ENCODE results near the gene ARHGAP5. TPM values are rescaled to one million over a fixed set of nuclear protein-coding genes. Genes with fewer than 3 reads are reported as not detected.

Gene ARHGAP5
- total RNA-seq, 1 donor from 2014 or later = 114 TPM

DNA sequence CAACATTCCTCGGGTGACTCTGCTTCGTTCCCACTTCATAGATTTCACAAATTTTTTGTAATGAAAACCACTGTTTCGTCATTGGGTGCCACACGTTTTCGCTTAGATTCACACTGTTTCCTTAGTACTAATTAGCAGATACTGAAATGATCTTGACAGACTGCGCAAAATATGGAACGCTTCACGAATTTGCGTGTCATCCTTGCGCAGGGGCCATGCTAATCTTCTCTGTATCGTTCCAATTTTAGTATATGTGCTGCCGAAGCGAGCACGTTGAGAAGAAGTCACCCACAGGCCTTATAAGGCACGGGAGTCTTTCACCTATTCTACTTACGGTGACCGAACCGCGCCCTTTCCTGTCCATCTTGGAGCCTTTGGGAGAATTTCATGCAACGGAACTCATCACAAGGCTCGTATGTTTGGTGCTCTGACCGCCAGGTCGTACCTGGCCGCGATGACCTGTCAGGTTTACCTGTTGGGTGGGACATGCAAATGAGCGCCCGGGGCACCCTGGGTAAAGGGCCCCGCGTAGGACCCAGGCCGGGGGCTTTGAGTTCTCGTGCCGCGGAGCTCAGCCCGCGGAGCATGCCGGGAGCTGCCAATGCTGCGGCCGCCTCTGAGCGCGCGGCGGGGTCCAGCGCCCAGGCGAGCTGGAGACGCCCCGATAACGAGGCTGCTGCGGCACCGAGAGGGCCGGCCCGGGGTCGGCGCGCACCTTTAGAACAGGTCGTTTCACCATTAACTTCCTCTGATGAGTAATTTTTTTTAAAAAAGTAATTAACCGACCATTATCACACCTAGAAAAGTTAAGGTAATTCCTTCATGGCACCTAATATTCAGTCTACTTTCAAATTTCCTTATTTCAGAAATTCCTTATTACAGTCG lies 126.1 kb downstream of the ARHGAP5 start, which contains the start of gene RNU6-8:
TSS of gene RNU6-8 (minus strand) at position 272 of the 885 bp plus-strand sequence.
- Mint-ChIP-seq H3K27me3 (ENCODE audit: low read depth) (peaks cover 27% of the 10 kb centered on the region), H3K9me3 (no peaks in the 10 kb centered on the region), H3K27ac (ENCODE audit: unreplicated experiment) (peak within 1 kb of the TSS; percentile 100), H3K4me1 (peaks cover 28% of the 10 kb centered on the region), H3K4me3 (peak within 1 kb of the TSS; percentile 94), H3K36me3 (ENCODE audit: low read depth) (no peaks in the 10 kb centered on the region)
- TF ChIP-seq, protein P1, sequence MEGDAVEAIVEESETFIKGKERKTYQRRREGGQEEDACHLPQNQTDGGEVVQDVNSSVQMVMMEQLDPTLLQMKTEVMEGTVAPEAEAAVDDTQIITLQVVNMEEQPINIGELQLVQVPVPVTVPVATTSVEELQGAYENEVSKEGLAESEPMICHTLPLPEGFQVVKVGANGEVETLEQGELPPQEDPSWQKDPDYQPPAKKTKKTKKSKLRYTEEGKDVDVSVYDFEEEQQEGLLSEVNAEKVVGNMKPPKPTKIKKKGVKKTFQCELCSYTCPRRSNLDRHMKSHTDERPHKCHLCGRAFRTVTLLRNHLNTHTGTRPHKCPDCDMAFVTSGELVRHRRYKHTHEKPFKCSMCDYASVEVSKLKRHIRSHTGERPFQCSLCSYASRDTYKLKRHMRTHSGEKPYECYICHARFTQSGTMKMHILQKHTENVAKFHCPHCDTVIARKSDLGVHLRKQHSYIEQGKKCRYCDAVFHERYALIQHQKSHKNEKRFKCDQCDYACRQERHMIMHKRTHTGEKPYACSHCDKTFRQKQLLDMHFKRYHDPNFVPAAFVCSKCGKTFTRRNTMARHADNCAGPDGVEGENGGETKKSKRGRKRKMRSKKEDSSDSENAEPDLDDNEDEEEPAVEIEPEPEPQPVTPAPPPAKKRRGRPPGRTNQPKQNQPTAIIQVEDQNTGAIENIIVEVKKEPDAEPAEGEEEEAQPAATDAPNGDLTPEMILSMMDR (conservative IDR thresholded peaks at IDR 0.05) = no peak
- DNase-seq (ENCODE audit: low read depth, low spot score) = peak; percentile 80

DNA sequence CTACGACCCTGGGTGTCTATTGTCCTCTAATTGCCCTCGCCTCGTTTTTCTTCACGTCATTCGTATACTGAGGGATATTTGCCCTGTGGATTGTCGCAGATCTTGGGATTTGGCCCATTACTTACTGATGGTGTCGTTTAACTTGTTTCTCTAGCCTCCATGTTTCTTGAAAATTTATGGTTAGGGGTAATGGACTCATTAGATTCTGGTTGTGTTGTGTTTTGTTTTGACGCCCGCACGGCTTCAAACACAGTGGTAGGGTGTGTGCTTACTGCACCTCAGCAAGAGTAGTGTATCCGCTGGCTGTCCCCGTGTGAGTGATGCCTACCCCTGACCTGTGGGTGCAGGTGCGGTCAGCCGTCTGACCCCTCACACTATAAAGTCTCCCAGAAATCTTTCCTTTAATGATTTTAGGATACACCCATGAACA lies 126.8 kb downstream of the ARHGAP5 start:
- DNase-seq (ENCODE audit: low read depth, low spot score) = peak; percentile 7
- no peak overlapping the region for H3K27ac Mint-ChIP-seq (ENCODE audit: unreplicated experiment)
- H3K27me3 Mint-ChIP-seq (ENCODE audit: low read depth) = peaks cover 27% of the 10 kb centered on the region

DNA sequence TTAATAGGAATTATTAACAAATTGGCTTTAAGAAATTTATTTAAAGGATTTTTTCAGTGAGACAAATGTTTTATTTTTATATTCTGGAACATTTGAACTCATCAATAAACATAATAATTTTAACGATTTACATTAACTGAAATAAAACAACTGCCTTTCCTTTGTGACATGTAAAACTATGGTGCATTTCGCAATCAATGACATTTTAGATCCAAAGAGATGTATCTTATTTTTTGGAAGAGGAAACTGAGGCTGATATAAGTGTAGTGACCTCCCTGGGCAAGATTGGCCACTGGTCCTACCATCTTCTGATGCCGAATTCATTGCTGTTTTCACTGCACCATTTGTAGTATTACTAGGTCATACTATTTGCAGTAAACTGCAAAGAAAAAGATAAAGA lies 128.4 kb downstream of the ARHGAP5 start:
- no peak for DNase-seq (ENCODE audit: low read depth, low spot score)
- Mint-ChIP-seq H3K27ac (ENCODE audit: unreplicated experiment) (no peak overlapping the region), H3K27me3 (ENCODE audit: low read depth) (peaks cover 27% of the 10 kb centered on the region), H3K9me3 (no peaks in the 10 kb centered on the region), H3K4me1 (peaks cover 28% of the 10 kb centered on the region), H3K4me3 (peak overlapping the region; percentile 50), H3K36me3 (ENCODE audit: low read depth) (no peaks in the 10 kb centered on the region)
- TF ChIP-seq, protein P1 (conservative IDR thresholded peaks at IDR 0.05) = no peak

More for the DNA sequence above, 126.8 kb downstream of the ARHGAP5 start:
- Mint-ChIP-seq H3K36me3 (ENCODE audit: low read depth) (no peaks in the 10 kb centered on the region), H3K9me3 (no peaks in the 10 kb centered on the region), H3K4me3 (peak overlapping the region; percentile 94), H3K4me1 (peaks cover 28% of the 10 kb centered on the region)
- TF ChIP-seq, protein P1 (conservative IDR thresholded peaks at IDR 0.05) = no peak

DNA sequence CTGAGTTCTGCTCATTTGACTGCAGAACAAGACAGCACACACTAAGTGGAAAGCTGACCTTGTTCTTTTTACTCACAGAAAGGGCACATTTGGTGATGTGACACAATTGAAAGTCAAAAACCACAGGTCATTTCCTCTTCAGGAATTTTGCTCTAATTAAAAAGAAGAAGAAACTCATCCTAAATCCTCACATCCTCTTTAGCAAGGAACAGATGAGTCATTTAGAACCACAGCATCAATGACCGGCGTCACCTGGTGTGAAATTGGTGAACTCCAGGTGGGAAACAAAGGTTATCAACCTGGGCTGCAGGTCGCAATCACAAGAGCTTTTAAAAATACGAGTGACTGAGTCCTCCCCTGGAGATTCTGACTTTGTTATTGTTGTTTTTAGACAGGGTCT lies 128.9 kb downstream of the ARHGAP5 start:
- H3K4me3 Mint-ChIP-seq = peak overlapping the region; percentile 50
- no peak overlapping the region for H3K27ac Mint-ChIP-seq (ENCODE audit: unreplicated experiment)
- H3K4me1 Mint-ChIP-seq = peaks cover 25% of the 10 kb centered on the region
- TF ChIP-seq, protein P1 (conservative IDR thresholded peaks at IDR 0.05) = no peak
- H3K27me3 Mint-ChIP-seq (ENCODE audit: low read depth) = peaks cover 25% of the 10 kb centered on the region
- DNase-seq (ENCODE audit: low read depth, low spot score) = no peak
- H3K9me3 Mint-ChIP-seq = no peaks in the 10 kb centered on the region
- no peaks in the 10 kb centered on the region for H3K36me3 Mint-ChIP-seq (ENCODE audit: low read depth)

DNA sequence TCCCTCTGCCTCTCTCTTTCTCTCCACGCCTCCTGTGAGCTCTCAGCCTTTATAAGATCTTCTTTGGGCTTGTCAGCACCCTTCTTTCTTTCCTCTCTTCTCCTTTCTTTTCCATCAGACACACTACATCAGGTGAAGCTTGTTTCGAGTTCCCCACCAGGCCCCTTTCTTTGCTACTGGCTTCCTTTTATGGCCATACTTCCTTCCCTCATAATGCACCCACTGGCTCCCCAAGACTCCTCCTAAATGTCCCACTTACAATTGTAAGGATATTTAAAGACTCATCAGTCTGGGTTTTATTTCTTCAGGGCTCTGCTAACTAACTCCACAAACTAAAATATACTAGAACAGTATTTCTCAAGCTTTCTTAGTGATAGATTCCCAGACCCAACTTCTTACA lies 129.4 kb downstream of the ARHGAP5 start:
- no peaks in the 10 kb centered on the region for H3K9me3 Mint-ChIP-seq
- peak overlapping the region; percentile 65 for H3K4me3 Mint-ChIP-seq
- H3K36me3 Mint-ChIP-seq (ENCODE audit: low read depth) = no peaks in the 10 kb centered on the region
- no peak overlapping the region for H3K27ac Mint-ChIP-seq (ENCODE audit: unreplicated experiment)
- peaks cover 23% of the 10 kb centered on the region for H3K4me1 Mint-ChIP-seq
- DNase-seq (ENCODE audit: low read depth, low spot score) = no peak
- H3K27me3 Mint-ChIP-seq (ENCODE audit: low read depth) = peaks cover 23% of the 10 kb centered on the region
- TF ChIP-seq, protein P1 (conservative IDR thresholded peaks at IDR 0.05) = no peak

Measured in neural crest cell (in vitro differentiated cells).